H1 (cell line): ENCODE measurements around the gene MTX2. TPM values are rescaled to one million over a fixed set of nuclear protein-coding genes. Genes with fewer than 3 reads are reported as not detected.

Source experiments
- CTCF ChIA-PET: fragments of 300-600 bp; sonication (Branson Sonifier 250); formaldehyde crosslinking; loops from one replicate; lab custom pipeline; 2021; ENCODE audit not compliant: partially characterized antibody; lab: Charles Lee
- POLR2A ChIA-PET: fragments of 300-600 bp; sonication (Branson Sonifier 250); formaldehyde crosslinking; loops from one replicate; lab custom pipeline; 2021; ENCODE audit warnings: inconsistent platforms; ENCODE audit not compliant: partially characterized antibody; lab: Charles Lee
- DNase-seq, 2 experiments: peaks; one replicate each; pipeline versions ENCODE4 v3.0.0 to v3.0.0-alpha.2; 2010 to 2022; ENCODE audit warnings: low spot score in 2 of 2, low read depth in 1 of 2, mixed read lengths in 1 of 2
- FAIRE-seq: peaks from 2 replicates; lab custom pipeline; 2011; peaks lifted over from hg19 to GRCh38; lab: Jason Lieb, UNC
- H2AFZ ChIP-seq: 2 replicates; pipeline ENCODE4 v1.8.1; 2012; ENCODE audit warnings: low read length, inconsistent platforms
- H2AK5ac ChIP-seq: 2 replicates; pipeline ENCODE4 v1.6.1; 2013; ENCODE audit warnings: low read depth, low read length
- H2BK120ac ChIP-seq: replicated peaks from 2 replicates; pipeline ENCODE3; 2013; ENCODE audit warnings: low read depth, low read length, inconsistent platforms
- H2BK12ac ChIP-seq: 2 replicates; pipeline ENCODE4 v1.6.1; 2013; ENCODE audit warnings: low read depth, low read length
- H2BK15ac ChIP-seq: 2 replicates; pipeline ENCODE4 v1.6.1; 2013; ENCODE audit warnings: low read length
- H2BK20ac ChIP-seq: 2 replicates; pipeline ENCODE4 v1.6.1; 2013; ENCODE audit warnings: low read length
- H2BK5ac ChIP-seq: 2 replicates; pipeline ENCODE4 v1.6.1; 2013; ENCODE audit warnings: low read depth, low read length
- H3K14ac ChIP-seq: 2 replicates; pipeline ENCODE4 v1.6.1; 2013; ENCODE audit warnings: inconsistent platforms; ENCODE audit not compliant: insufficient read length
- H3K18ac ChIP-seq: 2 replicates; pipeline ENCODE4 v1.6.1; 2013; ENCODE audit warnings: low read length; ENCODE audit errors: extremely low read depth
- H3K23ac ChIP-seq: 2 replicates; pipeline ENCODE4 v1.6.1; 2013; ENCODE audit warnings: inconsistent platforms; ENCODE audit not compliant: insufficient read length
- H3K23me2 ChIP-seq: 2 replicates; pipeline ENCODE4 v1.6.1; 2013; ENCODE audit warnings: low read depth, low read length
- H3K27ac ChIP-seq: 2 replicates; pipeline ENCODE4 v1.6.1; 2011; ENCODE audit warnings: low read depth, low read length, inconsistent platforms
- H3K27me3 ChIP-seq, 4 experiments: replicated peaks in 1 of 4; 1 replicate in 1 of 4; 2 replicates in 3 of 4; pipeline versions ENCODE4 v1.6.1 to v1.8.1; 2011 to 2013; ENCODE audit warnings: low read length in 3 of 4, mild to moderate bottlenecking in 3 of 4, inconsistent platforms in 2 of 4, mixed read lengths in 2 of 4, moderate library complexity in 1 of 4; ENCODE audit not compliant: control insufficient read depth in 3 of 4, insufficient read depth in 3 of 4; ENCODE audit errors: extremely low read depth in 1 of 4
- H3K36me3 ChIP-seq, 4 experiments: 2 replicates each; pipeline versions ENCODE4 v1.6.1 to v1.8.1; 2011 to 2013; ENCODE audit warnings: mild to moderate bottlenecking in 4 of 4, low read length in 3 of 4, moderate library complexity in 2 of 4, control low read depth in 1 of 4, inconsistent platforms in 1 of 4; ENCODE audit not compliant: insufficient read depth in 4 of 4, control insufficient read depth in 2 of 4
- H3K4ac ChIP-seq: replicated peaks from 2 replicates; pipeline ENCODE3; 2013; ENCODE audit warnings: low read length, low read depth, mixed read lengths, inconsistent platforms; ENCODE audit not compliant: insufficient read length
- H3K4me1 ChIP-seq, 4 experiments: replicated peaks in 1 of 4; 1 replicate in 1 of 4; 2 replicates in 3 of 4; pipeline versions ENCODE4 v1.6.1 to v1.8.1; 2011 to 2013; ENCODE audit warnings: low read length in 3 of 4, inconsistent platforms in 2 of 4, mixed read lengths in 1 of 4; ENCODE audit not compliant: insufficient read depth in 4 of 4, control insufficient read depth in 3 of 4
- H3K4me2 ChIP-seq, 2 experiments: 2 replicates each; pipeline versions ENCODE4 v1.6.1 to v1.8.1; 2011 to 2013; ENCODE audit warnings: low read depth in 2 of 2, low read length in 2 of 2, control low read depth in 1 of 2, inconsistent platforms in 1 of 2, mild to moderate bottlenecking in 1 of 2; ENCODE audit not compliant: insufficient read depth in 1 of 2
- H3K4me3 ChIP-seq, 4 experiments: fragments of 200-600, 300-600 bp in 1 of 4; sonication (generic), shearing (Covaris generic), sonication (Bioruptor Twin) in 1 of 4; 2 replicates each; pipeline versions ENCODE4 v1.5.1 to v1.8.1; 2011 to 2016; ENCODE audit warnings: low read length in 4 of 4, low read depth in 3 of 4, control low read depth in 2 of 4, inconsistent platforms in 2 of 4, mild to moderate bottlenecking in 2 of 4, mixed read lengths in 1 of 4, moderate library complexity in 1 of 4; ENCODE audit not compliant: insufficient read depth in 2 of 4; ENCODE audit errors: extremely low read depth in 1 of 4
- H3K56ac ChIP-seq: replicated peaks from 2 replicates; pipeline ENCODE3; 2013; ENCODE audit warnings: low read depth, mild to moderate bottlenecking, mixed read lengths, low read length, inconsistent platforms; ENCODE audit not compliant: insufficient read length
- H3K79me1 ChIP-seq: 2 replicates; pipeline ENCODE4 v1.6.1; 2013; ENCODE audit warnings: low read depth, low read length, control low read depth
- H3K79me2 ChIP-seq, 2 experiments: 2 replicates each; pipeline versions ENCODE4 v1.6.1 to v1.8.1; 2012 to 2013; ENCODE audit warnings: low read length in 2 of 2, mild to moderate bottlenecking in 2 of 2, inconsistent platforms in 1 of 2; ENCODE audit not compliant: insufficient read depth in 2 of 2, control insufficient read depth in 1 of 2
- H3K9ac ChIP-seq, 4 experiments: replicated peaks in 1 of 4; 1 replicate in 1 of 4; 2 replicates in 3 of 4; pipeline versions ENCODE4 v1.6.1 to v1.8.1; 2011 to 2013; ENCODE audit warnings: low read depth in 3 of 4, low read length in 3 of 4, control low read depth in 2 of 4, mild to moderate bottlenecking in 2 of 4, moderate library complexity in 2 of 4, inconsistent platforms in 1 of 4; ENCODE audit errors: extremely low read depth in 1 of 4
- H3K9me3 ChIP-seq, 2 experiments: 2 replicates each; pipeline versions ENCODE4 v1.6.1 to v1.8.1; 2012 to 2013; ENCODE audit warnings: mild to moderate bottlenecking in 2 of 2, moderate library complexity in 2 of 2, control low read depth in 1 of 2, inconsistent platforms in 1 of 2, low read depth in 1 of 2, low read length in 1 of 2, mixed read lengths in 1 of 2; ENCODE audit not compliant: insufficient read depth in 2 of 2
- H4K20me1 ChIP-seq, 2 experiments: replicated peaks in 1 of 2; 2 replicates each; pipeline versions ENCODE3 to v1.8.1; 2011 to 2013; ENCODE audit warnings: inconsistent platforms in 2 of 2, low read length in 2 of 2, mild to moderate bottlenecking in 1 of 2; ENCODE audit not compliant: insufficient read depth in 2 of 2, control insufficient read depth in 1 of 2
- H4K5ac ChIP-seq: 2 replicates; pipeline ENCODE4 v1.6.1; 2013; ENCODE audit warnings: low read length, low read depth, mixed read lengths, inconsistent platforms; ENCODE audit not compliant: insufficient read length
- H4K8ac ChIP-seq: 2 replicates; pipeline ENCODE4 v1.8.0; 2013; ENCODE audit warnings: mild to moderate bottlenecking, moderate library complexity, low read length, inconsistent platforms; ENCODE audit not compliant: insufficient read depth; ENCODE audit errors: extremely low read depth
- H4K91ac ChIP-seq: replicated peaks from 2 replicates; pipeline ENCODE3; 2013; ENCODE audit warnings: low read length, mixed read lengths, inconsistent platforms; ENCODE audit not compliant: insufficient read length
- ASH2L ChIP-seq: fragments of 200-600, 300-600 bp; sonication (generic); IDR thresholded peaks from one replicate; pipeline ENCODE4 v1.7.1; 2017; ENCODE audit warnings: low read length
- CHD2 ChIP-seq: IDR thresholded peaks from 2 replicates; pipeline ENCODE4 v1.6.1; 2012; ENCODE audit warnings: low read length, improper control_type of control experiment
- GABPA ChIP-seq: IDR thresholded peaks from 2 replicates; pipeline ENCODE4 v1.6.1; 2011; ENCODE audit warnings: mild to moderate bottlenecking, low read length, moderate library complexity, borderline replicate concordance; ENCODE audit not compliant: insufficient read depth
- MAFK ChIP-seq: IDR thresholded peaks from 2 replicates; pipeline ENCODE4 v1.6.1; 2012; ENCODE audit warnings: low read depth, mild to moderate bottlenecking, improper control_type of control experiment, low read length
- PHF8 ChIP-seq: fragments of 200-600 bp; sonication (generic); conservative IDR thresholded peaks from 2 replicates; pipeline ENCODE4 v1.7.1; 2012; ENCODE audit warnings: low read depth, mild to moderate bottlenecking, inconsistent platforms, low read length, moderate library complexity
- RNF2 ChIP-seq: fragments of 200-900, 300-1000 bp; sonication (generic); IDR thresholded peaks from 2 replicates; pipeline ENCODE4 v1.7.1; 2016; ENCODE audit warnings: borderline replicate concordance, low read depth, mild to moderate bottlenecking, antibody characterized with exemption, low read length; ENCODE audit not compliant: poor library complexity, severe bottlenecking; ENCODE audit errors: missing control alignments
- SP1 ChIP-seq: IDR thresholded peaks from 2 replicates; pipeline ENCODE4 v1.6.1; 2011; ENCODE audit warnings: low read depth, low read length
- SP2 ChIP-seq: IDR thresholded peaks from 2 replicates; pipeline ENCODE4 v1.6.1; 2012; ENCODE audit warnings: mild to moderate bottlenecking, low read length, inconsistent platforms
- ZNF274 ChIP-seq: IDR thresholded peaks from 2 replicates; pipeline ENCODE4 v1.7.0; 2012; ENCODE audit warnings: low read length, borderline replicate concordance; ENCODE audit errors: extremely low read depth
- WGBS, 2 experiments: shearing (Covaris generic) in 1 of 2; methylation state at CpG; one replicate each; pipeline versions ENCODE4 v1.1.6 to v1.1.7; 2013 to 2015; ENCODE audit warnings: low lambda C conversion rate in 2 of 2, mixed read lengths in 2 of 2, inconsistent platforms in 1 of 2, low coverage in 1 of 2, missing lambda C conversion rate in 1 of 2; ENCODE audit not compliant: insufficient replicate concordance in 2 of 2, insufficient coverage in 1 of 2, insufficient read length in 1 of 2; ENCODE audit errors: extremely low coverage in 1 of 2, missing lambda C conversion rate in 1 of 2; 5-methylcytosine and 5-hydroxymethylcytosine counted together
- polyA plus RNA-seq, 7 experiments: library from polyadenylated mRNA; depleted of rRNA in 3 of 7; stranded (reverse) in 5 of 7; unstranded in 2 of 7; fragments of >200 nt in 5 of 7; fragments of 200-250 nt in 2 of 7; gene quantifications; 1 replicate in 5 of 7; 2 replicates in 1 of 7; 4 replicates in 1 of 7; pipeline versions ENCODE4 v1.2.1 to v1.2.3, GENCODE V29; 2011 to 2013; ENCODE audit warnings: missing spikeins in 2 of 7, mixed read lengths in 2 of 7
- total RNA-seq: library from RNA; stranded (reverse); fragmentation: NEBNext Ultra II Directional; extraction: Animal tissue kit (Norgen Biotek cat#: 25700); gene quantifications from 2 replicates; pipeline ENCODE4 v1.2.1, GENCODE V29; 2021

MTX2 gene
- total and polyA plus RNA-seq, 2 of the 8 experiments (the other 6 are each of a cell fraction or from before 2014, with no cell fraction given) = 33.5 to 38.3 TPM

DNA sequence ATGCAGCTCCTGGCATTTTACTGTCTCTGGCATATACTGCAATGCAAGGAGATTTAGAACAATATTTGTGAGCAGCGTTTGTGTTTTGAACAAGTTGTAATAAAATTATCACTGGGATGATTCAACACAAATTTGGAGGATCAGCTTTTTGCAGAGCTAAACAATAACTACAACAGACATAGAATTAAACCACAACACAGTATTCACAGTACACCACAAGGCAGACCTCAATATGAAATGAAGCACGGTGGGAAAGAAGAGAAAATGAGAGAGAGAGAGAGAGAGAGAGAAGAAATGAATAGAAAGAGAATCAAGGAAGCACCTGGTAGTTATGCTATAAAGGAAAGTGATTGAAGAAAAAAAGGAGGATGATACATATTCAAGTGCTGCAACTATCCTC is 41.4 kb upstream of the MTX2 start:
- no peaks in the 10 kb centered on the region for H3K79me1 ChIP-seq
- TF ChIP-seq ASH2L = no peak
- TF ChIP-seq ZNF274 = no peak
- no peak for TF ChIP-seq SP1
- TF ChIP-seq RNF2 = no peak
- no peak for TF ChIP-seq CHD2
- TF ChIP-seq GABPA = no peak
- no peak for TF ChIP-seq SP2
- TF ChIP-seq MAFK = no peak
- no peak for TF ChIP-seq PHF8
- TF ChIP-seq, all 59 proteins: peak for 0
- Histone ChIP-seq H4K20me1 (no peaks in the 10 kb centered on the region), H2BK120ac (no peak overlapping the region), H2BK5ac (no peak overlapping the region), H3K14ac (no peak overlapping the region), H3K23ac (no peak overlapping the region), H2AK5ac (no peak overlapping the region), H3K36me3 (no peaks in the 10 kb centered on the region), H3K27me3 (0 out of 7 replicates have a peak, but pooled peaks cover 0 to 2% (median 0%) of the 10 kb centered on the region in 4 experiments), H3K56ac (no peak overlapping the region), H4K8ac (no peak overlapping the region), H3K9me3 (no peaks in the 10 kb centered on the region), H3K4me2 (no peak overlapping the region), H3K9ac (no peak overlapping the region), H2BK15ac (no peak overlapping the region), H3K4ac (no peak overlapping the region), H3K18ac (no peak overlapping the region), H3K79me2 (no peaks in the 10 kb centered on the region), H4K91ac (no peak overlapping the region), H3K4me3 (no peak overlapping the region), H3K27ac (no peak overlapping the region), H2BK12ac (no peak overlapping the region), H3K4me1 (no peaks in the 10 kb centered on the region), H2AFZ (no peak overlapping the region), H2BK20ac (no peak overlapping the region), H4K5ac (no peak overlapping the region), H3K23me2 (no peaks in the 10 kb centered on the region; the same call in 1 of the 2 replicates)
- POLR2A ChIA-PET = no interaction called here
- no peak for FAIRE-seq
- WGBS, 2 experiments = 90% methylated on average over 2 of the region's 2 CpGs; no CpG with 5 or more reads in 1 of the 2 experiments
- no peak for DNase-seq
- CTCF ChIA-PET = interaction anchor here (0.7 to 1.6 kb wide), 2 partner anchors 11 to 40 kb away, joined by 3 read pairs; no protein-coding TSS in a partner anchor
